ENCODE data around the gene EIF1AY. TPM values are rescaled to one million over a fixed set of nuclear protein-coding genes. Genes with fewer than 3 reads are reported as not detected.
A peak's percentile ranks its signal among the peaks of the same experiment; 100 is the strongest.
"Not testable (repeated sequence)": the region's sequence is repeated elsewhere in the genome, so short reads cannot be mapped to it uniquely, and the experiment has no call there.

The EIF1AY gene
- 10.6 TPM for total RNA-seq

- DNase-seq (ENCODE audit: low spot score in 2 of 2) (peak in 1 of 2 donors; percentile 57), FAIRE-seq (no peak)
Measured at GRCh38 chrY:20575531-20576121, at the start of gene EIF1AY. EIF1AY (plus strand) TSS chrY:20575776; CDS start chrY:20575872, 96 bp downstream.

GRCh38 chrY:20528435-20528834, 47.1 kb upstream of the EIF1AY start:
- FAIRE-seq (no peak), DNase-seq (ENCODE audit: low spot score in 2 of 2) (no peak)

GRCh38 chrY:20538186-20538585, 37.4 kb upstream of the EIF1AY start:
- FAIRE-seq (no peak), DNase-seq (ENCODE audit: low spot score in 2 of 2) (no peak)

- FAIRE-seq, result no peak
- no peak for DNase-seq (ENCODE audit: low spot score in 2 of 2)
Measured at GRCh38 chrY:20538933-20539332, 36.6 kb upstream of the EIF1AY start.

- FAIRE-seq (no peak), DNase-seq (ENCODE audit: low spot score in 2 of 2) (no peak)
Measured at GRCh38 chrY:20544451-20544960, 31.1 kb upstream of the EIF1AY start.

GRCh38 chrY:20546071-20546470, 29.5 kb upstream of the EIF1AY start:
- DNase-seq (ENCODE audit: low spot score in 2 of 2) (no peak), FAIRE-seq (no peak)

- no peak for FAIRE-seq
Measured at GRCh38 chrY:20549289-20549688, 26.3 kb upstream of the EIF1AY start.

GRCh38 chrY:20551840-20552239, 23.7 kb upstream of the EIF1AY start:
- FAIRE-seq (no peak), DNase-seq (ENCODE audit: low spot score in 2 of 2) (no peak)

More at GRCh38 chrY:20549289-20549688, 26.3 kb upstream of the EIF1AY start:
- DNase-seq (ENCODE audit: low spot score in 2 of 2), result no peak

- not testable (repeated sequence) for FAIRE-seq; DNase-seq (ENCODE audit: low spot score in 2 of 2)
Measured at GRCh38 chrY:20552764-20553323, 22.7 kb upstream of the EIF1AY start.

GRCh38 chrY:20555820-20556219, 19.8 kb upstream of the EIF1AY start:
- DNase-seq (ENCODE audit: low spot score in 2 of 2), result no peak
- no peak for FAIRE-seq

GRCh38 chrY:20558677-20559076, 16.9 kb upstream of the EIF1AY start:
- no peak for DNase-seq (ENCODE audit: low spot score in 2 of 2)
- FAIRE-seq, result no peak

GRCh38 chrY:20559873-20560512, 15.6 kb upstream of the EIF1AY start:
- no peak for FAIRE-seq
- no peak for DNase-seq (ENCODE audit: low spot score in 2 of 2)

- no peak for FAIRE-seq
Measured at GRCh38 chrY:20571306-20571705, 4.3 kb upstream of the EIF1AY start.

GRCh38 chrY:20576506-20576905, 930 bp downstream of the EIF1AY start:
- FAIRE-seq (no peak), DNase-seq (ENCODE audit: low spot score in 2 of 2) (no peak)

More at GRCh38 chrY:20571306-20571705, 4.3 kb upstream of the EIF1AY start:
- DNase-seq (ENCODE audit: low spot score in 2 of 2), result no peak

- FAIRE-seq (no peak), DNase-seq (ENCODE audit: low spot score in 2 of 2) (no peak)
Measured at GRCh38 chrY:20578206-20578605, 2.6 kb downstream of the EIF1AY start.

- no peak for FAIRE-seq
Measured at GRCh38 chrY:20581687-20582086, 6.1 kb downstream of the EIF1AY start.

GRCh38 chrY:20586161-20586560, 10.6 kb downstream of the EIF1AY start:
- FAIRE-seq, result no peak
- DNase-seq (ENCODE audit: low spot score in 2 of 2), result no peak

More at GRCh38 chrY:20581687-20582086, 6.1 kb downstream of the EIF1AY start:
- no peak for DNase-seq (ENCODE audit: low spot score in 2 of 2)

Small RNAs within 50 kb of the gene (small RNA-seq; reads per million reads assigned to genes)
- gene KDM5DP1, result not detected

Other genes starting within 250 kb of the EIF1AY start
- gene RPS4Y2, start 180.3 kb downstream of the EIF1AY start, total RNA-seq, result not detected